GM21737 (cell line): ENCODE results near the gene CRLF3.
"Not testable (repeated sequence)": the region's sequence is repeated elsewhere in the genome, so short reads cannot be mapped to it uniquely, and the experiment has no call there.

Experiments
- ATAC-seq: cut with Tn5 transposase; IDR thresholded peaks from one replicate; pipeline ENCODE4 v1.9.1; 2021; ENCODE audit warnings: mild to moderate bottlenecking, moderate library complexity; ENCODE audit not compliant: unreplicated experiment

CRLF3 gene, protein sequence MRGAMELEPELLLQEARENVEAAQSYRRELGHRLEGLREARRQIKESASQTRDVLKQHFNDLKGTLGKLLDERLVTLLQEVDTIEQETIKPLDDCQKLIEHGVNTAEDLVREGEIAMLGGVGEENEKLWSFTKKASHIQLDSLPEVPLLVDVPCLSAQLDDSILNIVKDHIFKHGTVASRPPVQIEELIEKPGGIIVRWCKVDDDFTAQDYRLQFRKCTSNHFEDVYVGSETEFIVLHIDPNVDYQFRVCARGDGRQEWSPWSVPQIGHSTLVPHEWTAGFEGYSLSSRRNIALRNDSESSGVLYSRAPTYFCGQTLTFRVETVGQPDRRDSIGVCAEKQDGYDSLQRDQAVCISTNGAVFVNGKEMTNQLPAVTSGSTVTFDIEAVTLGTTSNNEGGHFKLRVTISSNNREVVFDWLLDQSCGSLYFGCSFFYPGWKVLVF

GRCh38 chr17:30824356-30825145 lies at the start of gene CRLF3:
CRLF3 (minus strand) TSS chr17:30824692; CDS start chr17:30824651, 41 bp downstream.
- peak; percentile 81 for ATAC-seq

DNA sequence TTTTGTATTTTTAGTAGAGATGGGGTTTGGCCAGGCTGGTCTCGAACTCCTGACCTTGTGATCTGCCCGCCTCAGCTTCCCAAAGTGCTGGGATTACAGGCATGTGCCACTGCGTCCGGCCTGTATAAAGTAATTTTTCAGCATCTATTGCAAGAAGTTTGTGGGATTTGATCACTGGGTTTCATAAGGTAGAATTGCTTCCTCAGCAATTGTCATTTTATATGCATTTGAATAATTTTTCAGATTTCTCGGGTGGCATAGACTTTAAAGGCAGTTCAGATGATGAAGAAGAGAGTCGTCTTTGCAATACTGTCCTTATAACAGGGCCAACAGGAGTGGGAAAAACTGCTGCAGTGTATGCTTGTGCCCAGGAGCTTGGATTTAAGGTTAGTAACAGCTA lies 44.5 kb upstream of the CRLF3 start:
- ATAC-seq = no peak

GRCh38 chr17:30864636-30865035 lies 40.1 kb upstream of the CRLF3 start:
- ATAC-seq = no peak

DNA sequence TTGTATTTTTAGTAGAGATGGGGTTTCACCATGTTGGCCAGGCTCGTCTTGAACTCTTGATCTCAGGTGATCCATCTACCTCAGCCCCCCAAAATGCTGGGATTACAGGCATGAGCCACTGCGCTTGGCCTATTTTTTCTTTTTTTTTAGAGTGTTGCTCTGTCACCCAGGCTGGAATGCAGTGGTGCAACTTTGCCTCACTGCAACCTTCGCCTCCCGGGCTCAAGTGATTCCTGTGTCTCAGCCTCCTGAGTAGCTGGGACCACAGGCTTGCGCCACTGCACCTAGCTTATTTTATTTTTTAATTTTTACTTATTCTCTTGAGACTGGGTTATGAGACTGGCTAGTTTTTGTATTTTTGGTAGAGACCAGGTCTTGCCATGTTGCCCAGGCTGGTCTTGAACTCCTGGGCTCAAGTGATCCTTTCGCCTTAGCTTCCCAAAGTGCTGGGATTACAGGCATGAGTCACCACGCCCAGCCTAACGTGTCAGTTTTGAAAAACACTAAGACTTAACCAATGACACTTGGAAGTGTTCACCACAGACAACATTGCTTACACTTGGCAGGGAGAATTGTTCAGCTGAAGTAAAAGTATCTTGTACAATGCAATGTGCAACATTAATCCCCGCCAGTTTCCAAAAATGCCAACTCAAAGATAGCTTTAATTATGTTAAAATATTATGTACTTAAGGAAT lies 34.2 kb upstream of the CRLF3 start:
- no peak for ATAC-seq

GRCh38 chr17:30854146-30854545 lies 29.7 kb upstream of the CRLF3 start:
- no peak for ATAC-seq

DNA sequence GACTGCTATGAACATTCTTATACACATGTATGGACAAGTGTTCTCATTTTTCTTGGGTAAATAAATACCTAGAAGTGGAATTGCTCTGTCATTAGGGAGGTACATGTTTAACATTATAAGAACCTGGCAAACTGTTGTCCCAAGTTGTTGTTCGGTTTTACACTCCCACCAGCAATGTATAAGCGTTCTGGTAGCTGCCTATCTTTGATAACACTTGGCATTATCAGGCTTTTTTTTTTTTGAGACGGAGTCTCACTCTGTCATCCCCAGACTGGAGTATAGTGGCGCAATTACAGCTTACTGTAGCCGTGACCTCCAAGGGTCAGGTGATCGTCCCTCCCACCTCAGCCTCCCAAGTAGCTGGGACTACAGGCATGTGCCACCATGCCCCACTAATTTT lies 23.5 kb upstream of the CRLF3 start:
- ATAC-seq = no peak

DNA sequence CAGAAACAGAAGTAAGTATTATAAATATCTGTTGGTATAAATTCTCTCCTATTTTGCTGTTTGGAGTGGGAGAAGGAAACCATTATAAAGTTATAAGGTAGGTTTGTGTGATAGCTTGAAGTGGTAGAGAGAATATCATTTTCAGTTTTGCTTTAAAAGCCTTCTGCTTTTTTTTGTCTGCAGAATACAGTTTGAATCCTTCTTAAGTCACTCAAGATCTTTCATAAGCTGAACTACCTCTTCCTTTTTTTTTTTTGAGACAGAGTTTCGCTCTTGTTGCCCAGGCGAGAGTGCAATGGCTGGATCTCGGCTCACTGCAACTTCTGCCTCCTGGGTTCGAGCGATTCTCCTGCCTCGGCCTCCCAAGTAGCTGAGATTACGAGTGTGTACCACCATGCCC lies 16.3 kb upstream of the CRLF3 start:
- no peak for ATAC-seq

- ATAC-seq = no peak
Observed at GRCh38 chr17:30838202-30838807, 13.8 kb upstream of the CRLF3 start.

- ATAC-seq = no peak
Observed at GRCh38 chr17:30832438-30833124, 8.1 kb upstream of the CRLF3 start.

DNA sequence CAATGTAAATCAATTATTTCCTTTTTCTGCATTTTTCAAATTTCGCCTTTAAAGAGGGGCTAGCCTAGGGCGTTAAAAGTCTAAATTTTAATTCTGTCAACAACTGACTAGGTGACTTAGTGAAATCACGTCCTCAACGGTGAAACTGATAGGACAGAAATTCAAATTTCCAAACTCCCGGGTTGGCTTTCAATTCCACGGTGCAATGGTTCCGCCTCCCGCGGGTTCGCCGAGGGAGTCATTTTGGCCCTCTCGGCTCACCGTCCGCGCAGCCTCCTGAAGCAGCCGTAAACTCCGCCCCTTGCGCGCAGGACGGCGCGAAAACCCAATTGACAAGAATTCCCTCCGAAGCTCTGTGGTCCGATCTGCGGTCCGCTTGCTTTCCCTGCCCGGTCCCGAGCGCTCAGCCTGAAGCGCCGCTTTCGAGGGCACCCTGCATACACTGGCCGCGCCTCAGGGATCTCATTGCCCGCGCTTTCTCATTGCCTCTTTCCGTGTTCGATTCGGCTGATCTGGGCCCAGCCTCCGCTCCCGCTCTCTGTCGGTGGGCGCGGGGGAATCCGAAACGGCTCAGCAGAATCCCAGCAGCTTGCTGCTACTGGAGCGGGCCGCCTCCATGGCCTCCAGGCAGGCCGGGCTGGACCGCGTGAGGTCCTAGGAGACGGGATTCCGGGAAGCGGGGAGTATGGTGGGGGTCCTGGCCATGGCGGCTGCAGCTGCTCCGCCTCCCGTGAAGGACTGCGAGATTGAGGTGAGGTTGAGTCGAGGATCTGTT lies 7.4 kb upstream of the CRLF3 start, which contains the start of gene ATAD5:
Gene ATAD5 (plus strand): TSS at position 304 of the 775 bp plus-strand sequence. CDS start 382 bp downstream, at position 686.
- peak; percentile 82 for ATAC-seq

DNA sequence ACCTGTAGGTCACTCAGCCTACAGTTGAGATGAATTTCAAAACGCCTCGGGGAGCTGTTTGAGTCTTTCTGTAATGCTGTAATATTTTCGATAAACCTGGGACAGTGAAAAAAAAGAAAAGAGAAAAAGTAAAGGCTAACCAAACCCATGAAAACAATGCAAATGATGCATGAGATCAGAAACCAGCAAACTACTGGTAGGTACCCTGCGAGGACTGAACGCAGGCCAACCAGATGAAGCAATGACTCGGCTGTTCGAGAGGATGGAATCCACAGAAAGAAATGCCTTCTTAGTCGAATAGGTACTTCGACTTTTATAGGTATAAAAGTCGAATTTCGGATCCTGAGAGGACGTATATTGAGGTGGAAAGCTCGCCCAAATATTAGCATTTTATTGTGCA lies 6.8 kb upstream of the CRLF3 start:
- ATAC-seq = no peak

DNA sequence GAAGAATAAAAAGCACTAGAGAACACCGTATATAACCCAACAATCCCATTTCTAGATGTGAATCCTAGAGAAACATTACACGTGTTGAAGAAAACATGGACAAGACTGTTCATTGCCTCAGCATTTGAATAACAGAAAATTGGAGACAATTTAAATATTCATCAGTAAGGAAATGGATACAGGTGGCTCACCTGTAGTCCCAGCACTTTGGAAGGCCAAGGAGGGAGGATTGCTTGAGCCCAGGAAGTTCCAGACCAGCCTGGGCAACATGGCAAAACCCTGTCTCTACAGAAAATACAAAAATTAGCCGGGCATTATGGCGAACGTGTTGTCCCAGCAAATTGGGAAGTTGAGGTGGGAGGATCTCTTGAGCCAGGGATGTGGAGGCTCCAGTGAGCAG lies 4.5 kb upstream of the CRLF3 start:
- no peak for ATAC-seq

DNA sequence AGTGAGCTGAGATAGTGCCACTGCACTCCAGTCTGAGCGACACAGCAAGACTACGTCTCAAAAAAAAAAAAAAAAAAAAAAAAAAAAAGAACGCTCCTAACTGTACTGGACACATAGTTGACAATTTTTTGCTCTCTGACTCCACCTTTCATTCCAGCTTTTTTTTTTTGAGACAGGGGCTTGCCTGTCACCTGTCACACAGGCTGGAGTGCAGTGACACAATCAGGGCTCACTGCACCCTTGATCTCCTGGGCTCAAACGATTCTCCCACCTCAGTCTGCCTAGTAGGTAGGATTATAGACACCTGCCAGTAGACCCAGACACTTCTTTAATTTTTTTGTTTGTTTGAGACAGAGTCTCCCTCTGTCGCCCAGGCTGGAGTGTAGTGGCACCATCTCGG lies 2.6 kb upstream of the CRLF3 start:
- no peak for ATAC-seq

- peak; percentile 3 for ATAC-seq
Observed at GRCh38 chr17:30824002-30824355, 513 bp downstream of the CRLF3 start.

DNA sequence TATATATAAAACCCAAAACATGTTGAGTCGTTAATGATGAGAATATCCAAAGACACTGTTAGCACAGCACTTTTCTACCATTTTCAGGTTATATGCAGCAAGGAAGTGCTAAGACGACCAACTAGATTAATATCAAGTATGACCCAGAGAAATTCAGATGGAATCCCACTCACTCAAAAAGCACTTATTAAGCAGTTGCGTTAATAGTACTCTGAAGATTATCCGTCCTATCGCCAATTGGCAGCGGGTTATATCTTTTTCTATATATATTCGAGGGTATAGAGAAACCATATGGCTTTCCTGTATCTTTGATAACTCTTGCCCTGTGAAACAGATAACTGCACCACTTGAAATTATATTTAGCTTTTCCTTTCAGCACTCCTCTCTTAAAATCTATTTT lies 1.1 kb downstream of the CRLF3 start:
- ATAC-seq = no peak

GRCh38 chr17:30822919-30823318 lies 1.6 kb downstream of the CRLF3 start:
- ATAC-seq = not testable (repeated sequence)

- no peak for ATAC-seq
Observed at GRCh38 chr17:30821871-30822723, 2.4 kb downstream of the CRLF3 start.

GRCh38 chr17:30819971-30820705 lies 4.4 kb downstream of the CRLF3 start:
- ATAC-seq = no peak
